HepG2 (cell line): ENCODE results near the gene RING1. TPM values are rescaled to one million over a fixed set of nuclear protein-coding genes. Genes with fewer than 3 reads are reported as not detected.

Source experiments
- ARID2 ChIP-seq: sonication (generic); formaldehyde crosslinking; IDR thresholded peaks from 2 replicates; pipeline ENCODE4 v1.8.1; 2022; ENCODE audit warnings: mild to moderate bottlenecking, missing genetic modification reagents, borderline replicate concordance
- ERF ChIP-seq: IDR thresholded peaks from 2 replicates; pipeline ENCODE4 v1.6.1; 2018; ENCODE audit warnings: missing biosample characterization, missing genetic modification reagents
- KDM3A ChIP-seq: IDR thresholded peaks from 2 replicates; pipeline ENCODE4 v1.6.1; 2018; ENCODE audit warnings: low read depth, missing compliant biosample characterization
- MZF1 ChIP-seq: sonication (generic); formaldehyde crosslinking; IDR thresholded peaks from 2 replicates; pipeline ENCODE4 v1.8.1; 2023; ENCODE audit warnings: mild to moderate bottlenecking, missing genetic modification reagents, borderline replicate concordance
- NFE2L1 ChIP-seq: sonication (generic); formaldehyde crosslinking; IDR thresholded peaks from 2 replicates; pipeline ENCODE4 v1.4.0; 2020; ENCODE audit warnings: missing genetic modification reagents, mild to moderate bottlenecking, borderline replicate concordance
- PAX8 ChIP-seq: sonication (generic); formaldehyde crosslinking; IDR thresholded peaks from 2 replicates; pipeline ENCODE4 v1.8.0; 2022; ENCODE audit warnings: mild to moderate bottlenecking, missing genetic modification reagents, borderline replicate concordance
- REPIN1 ChIP-seq: sonication (generic); formaldehyde crosslinking; IDR thresholded peaks from 2 replicates; pipeline ENCODE4 v1.8.0; 2022; ENCODE audit warnings: missing genetic modification reagents, low read depth, mild to moderate bottlenecking, borderline replicate concordance
- ZKSCAN1 ChIP-seq: fragments of 150-350 bp; IDR thresholded peaks from 2 replicates; pipeline ENCODE4 v1.6.1; 2014; ENCODE audit warnings: low read length
- ZNF382 ChIP-seq: sonication (generic); formaldehyde crosslinking; IDR thresholded peaks from 2 replicates; pipeline ENCODE4 v1.5.0; 2020; ENCODE audit warnings: missing genetic modification reagents, mild to moderate bottlenecking, borderline replicate concordance
- ZNF430 ChIP-seq: sonication (generic); formaldehyde crosslinking; IDR thresholded peaks from 2 replicates; pipeline ENCODE4 v1.9.0; 2021; ENCODE audit warnings: mild to moderate bottlenecking, missing genetic modification reagents
- ZNF746 ChIP-seq: sonication (generic); formaldehyde crosslinking; IDR thresholded peaks from 2 replicates; pipeline ENCODE4 v1.8.0; 2022; ENCODE audit warnings: mild to moderate bottlenecking, missing genetic modification reagents
- ZNF83 ChIP-seq: sonication (generic); formaldehyde crosslinking; IDR thresholded peaks from 2 replicates; pipeline ENCODE4 v1.4.0; 2020; ENCODE audit warnings: missing genetic modification reagents, mild to moderate bottlenecking, borderline replicate concordance
- ZNF878 ChIP-seq: sonication (generic); formaldehyde crosslinking; IDR thresholded peaks from 2 replicates; pipeline ENCODE4 v1.8.1; 2023; ENCODE audit warnings: mild to moderate bottlenecking, missing genetic modification reagents, moderate library complexity
- polyA plus RNA-seq, 8 experiments: library from polyadenylated mRNA; depleted of rRNA in 3 of 8; stranded (reverse) in 7 of 8; unstranded in 1 of 8; fragments of >200 nt; fragmentation: Illumina TruSeq in 4 of 8; extraction: Trizol in 4 of 8; gene quantifications; 2 replicates each; pipeline versions ENCODE4 v1.2.1 to v1.2.3, GENCODE V29; 2011 to 2016; ENCODE audit warnings: low read depth in 4 of 8, missing spikeins in 1 of 8, mixed read lengths in 1 of 8; ENCODE audit not compliant: insufficient read depth in 1 of 8
- total RNA-seq, 5 experiments: library from RNA; depleted of rRNA; stranded (reverse); fragments of >200 nt; fragmentation: Illumina TruSeq; extraction: Trizol; gene quantifications; 2 replicates each; pipeline ENCODE4 v1.2.3, GENCODE V29; 2016; ENCODE audit warnings: low read depth in 1 of 5
- TF ChIP-seq, protein P1 (sequence below): sonication (generic); formaldehyde crosslinking; IDR thresholded peaks from 2 replicates; pipeline ENCODE4 v1.9.0; 2021; ENCODE audit warnings: missing genetic modification reagents, borderline replicate concordance
- TF ChIP-seq, protein P2 (sequence below): sonication (generic); formaldehyde crosslinking; IDR thresholded peaks from 2 replicates; pipeline ENCODE4 v1.4.0; 2020; ENCODE audit warnings: missing genetic modification reagents
- TF ChIP-seq, protein P3 (sequence below): sonication (generic); formaldehyde crosslinking; IDR thresholded peaks from 2 replicates; pipeline ENCODE4 v1.5.0; 2020; ENCODE audit warnings: mild to moderate bottlenecking, missing genetic modification reagents
- TF ChIP-seq, protein P4 (sequence below): sonication (generic); formaldehyde crosslinking; conservative IDR thresholded peaks from 2 replicates; pipeline ENCODE4 v1.8.0; 2022; ENCODE audit warnings: low read depth, missing genetic modification reagents

The RING1 gene
- total and polyA plus RNA-seq, 2 of the 13 experiments (the other 11 are each of a cell fraction or from before 2014, with no cell fraction given), result 23.9 to 33.6 TPM

DNA sequence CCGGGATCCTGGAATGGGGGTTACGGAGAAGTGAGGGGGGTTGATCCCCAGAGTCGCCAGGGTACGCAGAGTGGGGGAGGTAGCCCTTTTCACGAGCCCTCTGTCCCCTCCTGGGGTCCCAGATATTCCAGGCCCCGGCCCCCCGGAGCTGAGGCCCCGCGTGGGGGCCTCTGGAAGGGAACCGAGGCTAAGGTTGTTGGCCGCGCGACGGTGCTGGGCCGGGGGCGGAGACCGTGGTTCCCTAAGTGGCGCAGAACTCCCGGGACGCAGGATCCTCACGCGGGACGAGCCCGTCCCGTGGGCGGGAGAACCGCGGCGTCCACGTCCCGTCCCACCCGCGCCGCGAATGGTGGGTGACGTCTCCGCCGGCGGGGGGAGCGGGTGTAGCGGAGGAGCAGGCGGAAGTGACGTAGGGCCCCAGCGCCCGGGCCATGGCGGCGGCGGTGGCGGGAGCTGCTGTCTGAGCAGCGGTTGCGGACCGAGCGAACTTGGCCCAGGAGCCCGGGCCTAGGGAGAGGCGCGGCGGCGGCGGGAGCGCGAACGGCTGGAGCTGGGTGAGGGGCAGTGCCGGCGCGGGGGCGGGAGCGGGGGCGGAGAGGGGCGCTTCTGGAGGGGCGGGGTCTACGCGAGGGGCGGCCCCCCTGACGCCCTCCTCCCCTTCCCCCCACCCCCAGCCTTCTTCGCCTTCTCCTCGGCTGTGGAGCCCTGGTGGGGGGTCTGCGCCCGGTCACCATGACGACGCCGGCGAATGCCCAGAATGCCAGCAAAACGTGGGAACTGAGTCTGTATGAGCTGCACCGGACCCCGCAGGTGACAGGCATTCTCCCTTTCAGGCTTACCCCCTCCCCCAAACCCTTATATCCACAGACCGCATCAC is at the start of gene RING1 (continued):
- TF ChIP-seq, protein P1, sequence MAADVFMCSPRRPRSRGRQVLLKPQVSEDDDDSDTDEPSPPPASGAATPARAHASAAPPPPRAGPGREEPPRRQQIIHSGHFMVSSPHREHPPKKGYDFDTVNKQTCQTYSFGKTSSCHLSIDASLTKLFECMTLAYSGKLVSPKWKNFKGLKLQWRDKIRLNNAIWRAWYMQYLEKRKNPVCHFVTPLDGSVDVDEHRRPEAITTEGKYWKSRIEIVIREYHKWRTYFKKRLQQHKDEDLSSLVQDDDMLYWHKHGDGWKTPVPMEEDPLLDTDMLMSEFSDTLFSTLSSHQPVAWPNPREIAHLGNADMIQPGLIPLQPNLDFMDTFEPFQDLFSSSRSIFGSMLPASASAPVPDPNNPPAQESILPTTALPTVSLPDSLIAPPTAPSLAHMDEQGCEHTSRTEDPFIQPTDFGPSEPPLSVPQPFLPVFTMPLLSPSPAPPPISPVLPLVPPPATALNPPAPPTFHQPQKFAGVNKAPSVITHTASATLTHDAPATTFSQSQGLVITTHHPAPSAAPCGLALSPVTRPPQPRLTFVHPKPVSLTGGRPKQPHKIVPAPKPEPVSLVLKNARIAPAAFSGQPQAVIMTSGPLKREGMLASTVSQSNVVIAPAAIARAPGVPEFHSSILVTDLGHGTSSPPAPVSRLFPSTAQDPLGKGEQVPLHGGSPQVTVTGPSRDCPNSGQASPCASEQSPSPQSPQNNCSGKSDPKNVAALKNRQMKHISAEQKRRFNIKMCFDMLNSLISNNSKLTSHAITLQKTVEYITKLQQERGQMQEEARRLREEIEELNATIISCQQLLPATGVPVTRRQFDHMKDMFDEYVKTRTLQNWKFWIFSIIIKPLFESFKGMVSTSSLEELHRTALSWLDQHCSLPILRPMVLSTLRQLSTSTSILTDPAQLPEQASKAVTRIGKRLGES (CRISPR knock-in tag), result no peak
- TF ChIP-seq, protein P2, sequence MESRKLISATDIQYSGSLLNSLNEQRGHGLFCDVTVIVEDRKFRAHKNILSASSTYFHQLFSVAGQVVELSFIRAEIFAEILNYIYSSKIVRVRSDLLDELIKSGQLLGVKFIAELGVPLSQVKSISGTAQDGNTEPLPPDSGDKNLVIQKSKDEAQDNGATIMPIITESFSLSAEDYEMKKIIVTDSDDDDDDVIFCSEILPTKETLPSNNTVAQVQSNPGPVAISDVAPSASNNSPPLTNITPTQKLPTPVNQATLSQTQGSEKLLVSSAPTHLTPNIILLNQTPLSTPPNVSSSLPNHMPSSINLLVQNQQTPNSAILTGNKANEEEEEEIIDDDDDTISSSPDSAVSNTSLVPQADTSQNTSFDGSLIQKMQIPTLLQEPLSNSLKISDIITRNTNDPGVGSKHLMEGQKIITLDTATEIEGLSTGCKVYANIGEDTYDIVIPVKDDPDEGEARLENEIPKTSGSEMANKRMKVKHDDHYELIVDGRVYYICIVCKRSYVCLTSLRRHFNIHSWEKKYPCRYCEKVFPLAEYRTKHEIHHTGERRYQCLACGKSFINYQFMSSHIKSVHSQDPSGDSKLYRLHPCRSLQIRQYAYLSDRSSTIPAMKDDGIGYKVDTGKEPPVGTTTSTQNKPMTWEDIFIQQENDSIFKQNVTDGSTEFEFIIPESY, result no peak
- TF ChIP-seq, protein P3, sequence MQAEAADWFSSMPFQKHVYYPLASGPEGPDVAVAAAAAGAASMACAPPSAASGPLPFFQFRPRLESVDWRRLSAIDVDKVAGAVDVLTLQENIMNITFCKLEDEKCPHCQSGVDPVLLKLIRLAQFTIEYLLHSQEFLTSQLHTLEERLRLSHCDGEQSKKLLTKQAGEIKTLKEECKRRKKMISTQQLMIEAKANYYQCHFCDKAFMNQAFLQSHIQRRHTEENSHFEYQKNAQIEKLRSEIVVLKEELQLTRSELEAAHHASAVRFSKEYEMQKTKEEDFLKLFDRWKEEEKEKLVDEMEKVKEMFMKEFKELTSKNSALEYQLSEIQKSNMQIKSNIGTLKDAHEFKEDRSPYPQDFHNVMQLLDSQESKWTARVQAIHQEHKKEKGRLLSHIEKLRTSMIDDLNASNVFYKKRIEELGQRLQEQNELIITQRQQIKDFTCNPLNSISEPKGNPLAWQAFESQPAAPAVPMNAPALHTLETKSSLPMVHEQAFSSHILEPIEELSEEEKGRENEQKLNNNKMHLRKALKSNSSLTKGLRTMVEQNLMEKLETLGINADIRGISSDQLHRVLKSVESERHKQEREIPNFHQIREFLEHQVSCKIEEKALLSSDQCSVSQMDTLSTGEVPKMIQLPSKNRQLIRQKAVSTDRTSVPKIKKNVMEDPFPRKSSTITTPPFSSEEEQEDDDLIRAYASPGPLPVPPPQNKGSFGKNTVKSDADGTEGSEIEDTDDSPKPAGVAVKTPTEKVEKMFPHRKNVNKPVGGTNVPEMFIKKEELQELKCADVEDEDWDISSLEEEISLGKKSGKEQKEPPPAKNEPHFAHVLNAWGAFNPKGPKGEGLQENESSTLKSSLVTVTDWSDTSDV (CRISPR knock-in tag), result no peak
- no peak for TF ChIP-seq MZF1 (CRISPR knock-in tag)
- peak; percentile 87; the same call in 1 of the 2 replicates for TF ChIP-seq ZNF83 (CRISPR knock-in tag)
- 0 out of 2 replicates have a peak, but pooled peaks have one; percentile 44 for TF ChIP-seq PAX8 (CRISPR knock-in tag)
- no peak for TF ChIP-seq ARID2 (CRISPR knock-in tag)
- TF ChIP-seq KDM3A, result peak; percentile 86; the same call in 1 of the 2 replicates
- no peak for TF ChIP-seq ZKSCAN1
- peak; percentile 68 for TF ChIP-seq ERF (CRISPR knock-in tag)
- no peak for TF ChIP-seq ZNF382 (CRISPR knock-in tag)
- TF ChIP-seq ZNF746, result no peak
- no peak for TF ChIP-seq NFE2L1 (CRISPR knock-in tag)
- no peak for TF ChIP-seq REPIN1 (CRISPR knock-in tag)
- TF ChIP-seq ZNF430 (CRISPR knock-in tag), result peak; percentile 76; the same call in 1 of the 2 replicates
- TF ChIP-seq, protein P4, sequence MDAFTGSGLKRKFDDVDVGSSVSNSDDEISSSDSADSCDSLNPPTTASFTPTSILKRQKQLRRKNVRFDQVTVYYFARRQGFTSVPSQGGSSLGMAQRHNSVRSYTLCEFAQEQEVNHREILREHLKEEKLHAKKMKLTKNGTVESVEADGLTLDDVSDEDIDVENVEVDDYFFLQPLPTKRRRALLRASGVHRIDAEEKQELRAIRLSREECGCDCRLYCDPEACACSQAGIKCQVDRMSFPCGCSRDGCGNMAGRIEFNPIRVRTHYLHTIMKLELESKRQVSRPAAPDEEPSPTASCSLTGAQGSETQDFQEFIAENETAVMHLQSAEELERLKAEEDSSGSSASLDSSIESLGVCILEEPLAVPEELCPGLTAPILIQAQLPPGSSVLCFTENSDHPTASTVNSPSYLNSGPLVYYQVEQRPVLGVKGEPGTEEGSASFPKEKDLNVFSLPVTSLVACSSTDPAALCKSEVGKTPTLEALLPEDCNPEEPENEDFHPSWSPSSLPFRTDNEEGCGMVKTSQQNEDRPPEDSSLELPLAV (CRISPR knock-in tag), result 0 out of 2 replicates have a peak, but pooled peaks have one; percentile 42
- no peak; the same call in 1 of the 2 replicates for TF ChIP-seq ZNF878 (CRISPR knock-in tag)
